ENCODE results near the gene MMAA. TPM values are rescaled to one million over a fixed set of nuclear protein-coding genes. Genes with fewer than 3 reads are reported as not detected.

MMAA gene
- total and polyA plus RNA-seq, 2 experiments from 2014 or later = 8.0 to 15.3 TPM

DNA sequence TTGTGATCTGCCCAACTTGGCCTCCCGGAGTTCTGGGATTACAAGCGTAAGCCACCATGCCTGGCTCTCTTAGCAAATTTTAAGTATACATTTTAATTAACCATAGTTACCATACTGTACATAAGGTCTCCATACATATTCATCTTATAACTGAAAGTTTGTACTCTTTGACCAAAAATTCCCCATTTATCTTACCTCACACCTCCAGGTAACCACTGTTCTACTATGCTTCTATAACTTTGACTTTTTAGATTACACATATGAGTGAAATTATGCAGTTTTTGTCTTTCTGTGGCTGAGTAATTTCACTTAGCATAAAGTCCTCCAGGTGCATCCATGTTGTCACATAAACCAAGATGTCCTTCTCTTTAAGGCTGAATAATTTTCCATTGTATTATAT lies 78.1 kb downstream of the MMAA start:
- Histone ChIP-seq H3K79me2 (no peaks in the 10 kb centered on the region), H3K9me2 (replicated peaks; ENCODE audit: insufficient read depth) (no peaks in the 10 kb centered on the region), H3K9me3 (ENCODE audit: low read depth) (no peaks in the 10 kb centered on the region), H3K27ac (no peak overlapping the region), H2AFZ (no peak overlapping the region), H3K36me3 (replicated peaks; ENCODE audit: insufficient read depth, low read depth) (no peaks in the 10 kb centered on the region), H3K4me3 (no peak overlapping the region), H3K27me3 (no peaks in the 10 kb centered on the region), H3K4me1 (ENCODE audit: insufficient read depth) (no peaks in the 10 kb centered on the region), H3K4me2 (no peak overlapping the region), H4K20me1 (ENCODE audit: insufficient read depth, poor library complexity, severe bottlenecking) (no peaks in the 10 kb centered on the region)
- WGBS (ENCODE audit: low lambda C conversion rate, missing lambda C conversion rate) = 94% methylated on average over 2 of the region's 2 CpGs
- no peak for DNase-seq (ENCODE audit: low spot score)
- no peak for TF ChIP-seq EZH2phosphoT487 (IDR thresholded peaks at IDR 0.05; ENCODE audit: low read depth, severe bottlenecking, unreplicated experiment)
- TF ChIP-seq EZH2 (IDR thresholded peaks at IDR 0.05; ENCODE audit: borderline replicate concordance) = no peak
- TF ChIP-seq, protein P1, sequence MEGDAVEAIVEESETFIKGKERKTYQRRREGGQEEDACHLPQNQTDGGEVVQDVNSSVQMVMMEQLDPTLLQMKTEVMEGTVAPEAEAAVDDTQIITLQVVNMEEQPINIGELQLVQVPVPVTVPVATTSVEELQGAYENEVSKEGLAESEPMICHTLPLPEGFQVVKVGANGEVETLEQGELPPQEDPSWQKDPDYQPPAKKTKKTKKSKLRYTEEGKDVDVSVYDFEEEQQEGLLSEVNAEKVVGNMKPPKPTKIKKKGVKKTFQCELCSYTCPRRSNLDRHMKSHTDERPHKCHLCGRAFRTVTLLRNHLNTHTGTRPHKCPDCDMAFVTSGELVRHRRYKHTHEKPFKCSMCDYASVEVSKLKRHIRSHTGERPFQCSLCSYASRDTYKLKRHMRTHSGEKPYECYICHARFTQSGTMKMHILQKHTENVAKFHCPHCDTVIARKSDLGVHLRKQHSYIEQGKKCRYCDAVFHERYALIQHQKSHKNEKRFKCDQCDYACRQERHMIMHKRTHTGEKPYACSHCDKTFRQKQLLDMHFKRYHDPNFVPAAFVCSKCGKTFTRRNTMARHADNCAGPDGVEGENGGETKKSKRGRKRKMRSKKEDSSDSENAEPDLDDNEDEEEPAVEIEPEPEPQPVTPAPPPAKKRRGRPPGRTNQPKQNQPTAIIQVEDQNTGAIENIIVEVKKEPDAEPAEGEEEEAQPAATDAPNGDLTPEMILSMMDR (IDR thresholded peaks at IDR 0.05; ENCODE audit: poor library complexity) = no peak

DNA sequence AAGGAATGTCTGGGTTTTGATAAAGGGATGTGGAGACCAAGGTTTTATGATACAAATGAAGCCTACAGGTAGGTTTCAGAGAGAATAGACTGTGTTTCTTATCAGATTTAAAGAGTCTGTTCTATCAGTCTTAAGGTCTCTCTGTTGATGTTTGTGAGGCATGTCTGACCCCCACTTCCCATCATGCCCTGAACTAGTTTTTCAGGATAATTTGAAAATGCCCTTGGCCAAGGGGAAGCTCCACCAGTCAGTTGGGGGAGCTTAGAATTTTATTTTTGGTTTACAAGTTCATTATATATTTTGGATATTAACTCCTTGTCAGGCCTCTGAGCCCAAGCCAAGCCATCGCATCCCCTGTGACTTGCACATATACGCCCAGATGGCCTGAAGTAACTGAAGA lies 79.3 kb downstream of the MMAA start:
- no peak overlapping the region for H2AFZ ChIP-seq
- H3K9me2 ChIP-seq (replicated peaks; ENCODE audit: insufficient read depth) = no peaks in the 10 kb centered on the region
- no peaks in the 10 kb centered on the region for H3K9me3 ChIP-seq (ENCODE audit: low read depth)
- H3K4me3 ChIP-seq = no peak overlapping the region
- no peaks in the 10 kb centered on the region for H3K79me2 ChIP-seq
- TF ChIP-seq EZH2 (IDR thresholded peaks at IDR 0.05; ENCODE audit: borderline replicate concordance) (no peak), EZH2phosphoT487 (IDR thresholded peaks at IDR 0.05; ENCODE audit: low read depth, severe bottlenecking, unreplicated experiment) (no peak)
- TF ChIP-seq, protein P1 (IDR thresholded peaks at IDR 0.05; ENCODE audit: poor library complexity) = no peak
- H3K4me1 ChIP-seq (ENCODE audit: insufficient read depth) = no peaks in the 10 kb centered on the region
- H4K20me1 ChIP-seq (ENCODE audit: insufficient read depth, poor library complexity, severe bottlenecking) = no peaks in the 10 kb centered on the region
- H3K4me2 ChIP-seq = no peak overlapping the region
- no peak overlapping the region for H3K27ac ChIP-seq
- H3K36me3 ChIP-seq (replicated peaks; ENCODE audit: insufficient read depth, low read depth) = no peaks in the 10 kb centered on the region
- no peaks in the 10 kb centered on the region for H3K27me3 ChIP-seq
- WGBS (ENCODE audit: low lambda C conversion rate, missing lambda C conversion rate) = 63% methylated on average over 2 of the region's 2 CpGs
- no peak for DNase-seq (ENCODE audit: low spot score)

DNA sequence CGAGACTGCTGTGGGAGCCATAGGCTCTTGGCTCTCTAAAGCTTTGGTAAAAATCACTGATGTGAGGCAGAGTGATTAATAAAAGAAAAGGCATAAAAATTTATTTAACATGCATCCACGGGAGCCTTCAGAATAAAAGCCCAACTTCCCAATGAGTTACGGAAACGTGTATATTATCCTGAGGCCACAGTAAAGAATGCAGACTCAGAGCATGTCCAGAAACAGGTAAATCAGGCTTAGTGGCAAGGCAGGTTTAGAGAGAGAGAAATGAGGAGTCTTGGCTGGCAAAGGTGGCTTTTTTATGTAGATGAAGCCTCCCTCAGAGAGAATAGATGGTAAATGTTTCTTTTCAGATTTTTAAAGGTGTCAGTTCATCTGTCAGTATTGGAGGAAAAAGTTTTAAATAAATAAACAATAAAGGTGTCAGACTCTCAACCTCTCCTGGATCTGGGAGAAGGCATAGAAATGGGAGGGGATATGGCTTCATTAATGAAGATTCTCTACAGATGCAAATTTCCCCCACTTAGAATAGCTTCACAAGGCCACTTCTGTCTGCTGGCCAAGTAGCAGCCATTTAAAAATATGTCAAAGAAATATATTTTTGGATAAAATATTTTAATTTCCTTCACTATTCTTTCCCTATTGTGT lies 84.8 kb downstream of the MMAA start:
- H3K27me3 ChIP-seq = no peaks in the 10 kb centered on the region
- H3K36me3 ChIP-seq (replicated peaks; ENCODE audit: insufficient read depth, low read depth) = no peaks in the 10 kb centered on the region
- H3K9me3 ChIP-seq (ENCODE audit: low read depth) = no peaks in the 10 kb centered on the region
- H3K4me3 ChIP-seq = no peak overlapping the region
- no peak overlapping the region for H2AFZ ChIP-seq
- H3K4me1 ChIP-seq (ENCODE audit: insufficient read depth) = no peaks in the 10 kb centered on the region
- peak overlapping the region; percentile 4 for H3K4me2 ChIP-seq
- peak; percentile 17 for DNase-seq (ENCODE audit: low spot score)
- H4K20me1 ChIP-seq (ENCODE audit: insufficient read depth, poor library complexity, severe bottlenecking) = no peaks in the 10 kb centered on the region
- peak overlapping the region; percentile 1 for H3K27ac ChIP-seq
- no peaks in the 10 kb centered on the region for H3K9me2 ChIP-seq (replicated peaks; ENCODE audit: insufficient read depth)
- 36% methylated on average over 4 of the region's 4 CpGs for WGBS (ENCODE audit: low lambda C conversion rate, missing lambda C conversion rate)
- H3K79me2 ChIP-seq = no peaks in the 10 kb centered on the region
- TF ChIP-seq EZH2phosphoT487 (IDR thresholded peaks at IDR 0.05; ENCODE audit: low read depth, severe bottlenecking, unreplicated experiment) (no peak), EZH2 (IDR thresholded peaks at IDR 0.05; ENCODE audit: borderline replicate concordance) (no peak)
- TF ChIP-seq, protein P1 (IDR thresholded peaks at IDR 0.05; ENCODE audit: poor library complexity) = no peak
